GM12865 (cell line): Measurements from ENCODE around the gene EXOC4.

Experiments
- DNase-seq: peaks from one replicate; pipeline ENCODE4 v3.0.0; 2010; ENCODE audit warnings: low read depth
- H3K4me3 ChIP-seq: 2 replicates; pipeline ENCODE4 v1.5.1; 2011; ENCODE audit warnings: mild to moderate bottlenecking, low read depth, low read length, control low read depth
- TF ChIP-seq, protein P1 (sequence below): IDR thresholded peaks from 2 replicates; pipeline ENCODE4 v1.5.1; 2011; ENCODE audit warnings: low read length, control low read depth, low read depth, inconsistent platforms; ENCODE audit not compliant: insufficient read depth; ENCODE audit errors: missing control alignments

Gene EXOC4

DNA sequence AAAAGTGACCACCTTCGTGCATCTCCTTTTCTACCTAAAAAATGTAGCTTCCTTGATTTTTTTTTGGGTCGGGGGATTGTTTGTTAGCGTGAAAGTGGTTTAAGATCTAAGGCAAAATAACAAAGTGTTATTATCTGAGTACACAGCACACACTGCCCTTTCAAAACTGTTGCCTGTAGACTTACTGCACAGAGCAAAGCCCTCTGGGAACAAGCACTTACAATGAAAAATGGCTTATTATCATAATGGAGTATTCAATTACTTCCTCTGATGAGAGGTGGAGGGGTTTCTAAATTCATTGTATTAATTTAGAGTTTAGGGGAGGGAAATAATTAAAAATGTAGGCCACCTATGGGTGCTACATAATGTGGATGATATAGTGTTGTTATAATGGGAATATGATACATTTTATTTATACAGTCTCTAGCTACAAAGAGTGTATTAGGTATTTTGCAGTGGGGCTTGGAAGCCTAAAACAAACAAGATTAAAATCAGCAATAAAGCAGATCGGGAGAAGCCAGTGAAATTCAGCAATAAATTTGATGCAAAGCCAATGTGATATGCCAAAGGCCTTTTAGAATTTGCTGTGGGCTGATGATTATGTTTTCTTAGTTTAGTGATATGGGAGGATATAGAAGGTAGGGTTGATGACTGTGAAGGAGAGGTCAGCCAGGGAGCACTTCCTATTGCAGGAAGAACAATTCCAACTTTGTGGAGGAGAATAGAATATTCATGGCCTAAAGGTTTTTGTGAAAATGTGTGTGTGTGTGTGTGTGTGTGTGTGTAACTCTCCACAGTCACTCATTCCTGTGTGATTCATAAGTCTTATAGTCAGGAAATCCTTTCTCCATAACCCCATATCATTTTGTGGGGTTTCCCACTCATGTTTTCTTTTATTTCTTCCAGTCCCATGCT lies 17.7 kb upstream of the EXOC4 start:
- DNase-seq = no peak
- TF ChIP-seq, protein P1, sequence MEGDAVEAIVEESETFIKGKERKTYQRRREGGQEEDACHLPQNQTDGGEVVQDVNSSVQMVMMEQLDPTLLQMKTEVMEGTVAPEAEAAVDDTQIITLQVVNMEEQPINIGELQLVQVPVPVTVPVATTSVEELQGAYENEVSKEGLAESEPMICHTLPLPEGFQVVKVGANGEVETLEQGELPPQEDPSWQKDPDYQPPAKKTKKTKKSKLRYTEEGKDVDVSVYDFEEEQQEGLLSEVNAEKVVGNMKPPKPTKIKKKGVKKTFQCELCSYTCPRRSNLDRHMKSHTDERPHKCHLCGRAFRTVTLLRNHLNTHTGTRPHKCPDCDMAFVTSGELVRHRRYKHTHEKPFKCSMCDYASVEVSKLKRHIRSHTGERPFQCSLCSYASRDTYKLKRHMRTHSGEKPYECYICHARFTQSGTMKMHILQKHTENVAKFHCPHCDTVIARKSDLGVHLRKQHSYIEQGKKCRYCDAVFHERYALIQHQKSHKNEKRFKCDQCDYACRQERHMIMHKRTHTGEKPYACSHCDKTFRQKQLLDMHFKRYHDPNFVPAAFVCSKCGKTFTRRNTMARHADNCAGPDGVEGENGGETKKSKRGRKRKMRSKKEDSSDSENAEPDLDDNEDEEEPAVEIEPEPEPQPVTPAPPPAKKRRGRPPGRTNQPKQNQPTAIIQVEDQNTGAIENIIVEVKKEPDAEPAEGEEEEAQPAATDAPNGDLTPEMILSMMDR = no peak
- no peak overlapping the region for H3K4me3 ChIP-seq

DNA sequence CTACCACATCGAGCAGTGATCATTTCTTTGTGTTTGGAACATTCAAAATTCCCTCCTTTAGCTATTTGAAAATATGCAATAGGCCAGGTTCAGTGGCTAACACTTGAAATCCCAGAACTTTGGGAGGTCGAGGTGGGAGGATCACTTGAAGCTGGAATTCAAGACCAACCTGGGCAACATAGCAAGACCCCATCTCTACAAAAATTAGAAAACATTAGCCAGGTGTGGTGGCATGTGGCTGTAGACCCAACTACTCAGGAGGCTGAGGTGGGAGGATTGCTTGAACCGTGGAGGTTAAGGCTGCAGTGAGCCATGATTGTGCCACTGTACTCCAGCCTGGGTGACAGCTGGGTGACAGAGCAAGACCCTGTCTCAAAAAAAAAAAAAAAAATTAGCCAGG lies 15.3 kb upstream of the EXOC4 start:
- TF ChIP-seq, protein P1 = no peak
- DNase-seq = no peak
- no peak overlapping the region for H3K4me3 ChIP-seq

DNA sequence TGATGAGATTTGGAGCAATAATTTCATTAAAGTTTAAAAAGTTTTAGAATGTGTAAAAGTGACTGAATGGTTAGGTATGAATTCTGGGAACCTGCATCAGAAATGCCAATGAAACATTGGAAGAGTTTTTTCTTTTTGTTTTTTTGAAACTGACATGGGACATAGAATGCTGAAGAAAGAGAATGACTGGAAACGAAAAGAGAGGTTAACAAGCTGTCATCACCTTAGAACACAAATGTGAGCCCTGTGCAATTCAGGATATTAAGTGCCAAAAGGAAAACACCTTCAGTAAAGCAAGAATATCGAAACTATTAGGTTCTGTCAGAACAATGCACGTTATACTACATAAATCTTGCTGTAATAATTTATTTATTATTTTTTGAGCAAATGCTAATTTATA lies 12.6 kb upstream of the EXOC4 start:
- H3K4me3 ChIP-seq = no peak overlapping the region
- TF ChIP-seq, protein P1 = no peak
- no peak for DNase-seq

DNA sequence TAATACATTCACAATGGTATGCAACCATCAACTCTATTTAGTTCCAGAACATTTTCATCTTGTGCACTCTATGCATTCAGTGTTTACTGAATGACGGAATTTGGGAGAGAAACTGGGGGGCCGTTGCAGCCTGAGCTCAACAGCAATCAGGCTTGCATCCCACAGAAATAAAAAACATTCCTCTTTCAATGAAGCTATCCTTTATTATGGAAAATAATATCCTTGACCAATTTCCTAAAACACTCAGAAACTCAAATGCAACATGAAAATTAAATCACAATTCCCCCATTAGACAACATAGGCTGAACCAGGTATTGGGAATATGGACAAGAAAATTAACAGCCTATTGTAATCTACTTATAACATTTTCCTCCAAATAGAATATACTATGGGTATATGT lies 6.3 kb upstream of the EXOC4 start:
- no peak overlapping the region for H3K4me3 ChIP-seq
- TF ChIP-seq, protein P1 = no peak
- DNase-seq = no peak

DNA sequence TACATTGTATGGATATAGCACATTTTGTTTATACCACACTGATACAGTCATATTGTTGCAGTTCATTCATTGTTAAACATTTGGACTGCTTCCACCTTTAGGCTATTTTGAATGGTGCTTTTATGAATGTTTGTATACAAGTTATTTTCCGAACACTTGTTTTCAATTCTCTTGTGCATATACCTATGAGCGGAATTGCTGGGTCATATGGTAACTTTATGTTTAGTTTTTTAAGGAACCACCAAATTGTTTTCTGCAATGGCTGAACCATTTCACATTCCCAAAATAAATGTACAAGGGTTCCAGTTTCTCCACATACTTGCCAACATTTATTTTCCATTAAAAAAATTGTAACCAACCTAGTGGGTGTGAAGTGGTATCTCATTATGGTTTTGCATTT lies 4.0 kb upstream of the EXOC4 start:
- H3K4me3 ChIP-seq = no peak overlapping the region
- TF ChIP-seq, protein P1 = no peak
- no peak for DNase-seq

DNA sequence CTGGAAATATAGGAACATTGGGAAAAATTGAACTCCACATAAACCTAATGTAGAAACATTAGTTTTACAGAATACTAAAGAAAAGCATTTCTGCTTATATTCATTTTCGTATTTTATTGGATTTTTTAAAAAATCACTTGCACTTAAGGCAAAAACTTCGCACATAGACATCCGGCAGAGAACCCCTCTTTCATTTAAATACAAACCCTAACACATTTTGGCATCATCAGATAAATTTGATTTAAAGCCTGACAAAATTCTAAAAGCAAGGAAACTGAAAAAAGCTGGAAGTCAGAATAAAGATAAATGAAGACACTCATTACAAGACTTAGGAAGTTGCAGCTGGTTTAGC lies 396 bp upstream of the EXOC4 start:
- TF ChIP-seq, protein P1 = no peak
- DNase-seq = no peak
- H3K4me3 ChIP-seq = no peak overlapping the region

DNA sequence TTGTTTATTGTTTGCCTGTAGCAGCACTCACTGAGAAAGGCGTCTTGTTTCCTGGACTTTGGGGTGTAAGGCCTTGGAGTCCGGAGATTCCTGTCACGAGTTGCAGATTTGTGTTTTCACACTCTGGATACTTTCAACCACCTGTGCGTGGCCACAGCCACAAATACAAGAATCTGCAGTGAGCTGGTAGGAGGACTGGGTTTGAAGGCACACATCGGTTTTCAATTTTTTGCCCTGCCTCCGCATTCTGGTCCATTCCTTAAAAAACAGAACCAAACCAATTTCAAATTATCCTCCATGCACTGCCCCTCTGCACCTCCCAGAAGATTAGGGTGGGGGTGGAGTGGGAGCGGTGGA lies 619 bp downstream of the EXOC4 start:
- TF ChIP-seq, protein P1 = no peak
- peak; percentile 36 for DNase-seq
- peak overlapping the region; percentile 98 for H3K4me3 ChIP-seq
